Endothelial cell of hepatic sinusoid (primary cell): ENCODE measurements around the gene PCCA.
"Not testable (repeated sequence)": the region's sequence is repeated elsewhere in the genome, so short reads cannot be mapped to it uniquely, and the experiment has no call there.

Source experiments
- in situ Hi-C: cut with HindIII; loops from 2 replicates; pipeline ENCODE4 v1.10.0; 2017; ENCODE audit warnings: low sequenced_read_pairs

The PCCA gene

DNA sequence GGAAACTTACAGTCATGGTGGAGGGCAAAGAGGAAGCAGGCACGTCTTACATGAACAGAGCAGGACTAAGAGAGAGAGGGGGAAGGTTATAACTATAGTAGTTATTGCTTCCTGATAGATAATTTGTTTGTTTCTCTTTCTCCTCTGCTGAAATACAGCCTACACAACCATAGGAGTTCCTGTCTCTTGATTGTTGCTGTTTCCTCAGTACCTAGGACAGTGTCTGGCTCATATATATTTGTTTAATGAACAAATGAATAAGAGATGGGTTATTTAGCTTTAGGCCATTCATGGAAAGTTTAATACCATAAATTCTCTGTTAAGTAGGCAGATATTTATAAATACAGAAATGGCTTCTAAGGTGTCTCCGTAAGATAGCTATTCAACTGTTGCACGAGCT is 95.2 kb downstream of the PCCA start:
- in situ Hi-C loops, result no loop called here

DNA sequence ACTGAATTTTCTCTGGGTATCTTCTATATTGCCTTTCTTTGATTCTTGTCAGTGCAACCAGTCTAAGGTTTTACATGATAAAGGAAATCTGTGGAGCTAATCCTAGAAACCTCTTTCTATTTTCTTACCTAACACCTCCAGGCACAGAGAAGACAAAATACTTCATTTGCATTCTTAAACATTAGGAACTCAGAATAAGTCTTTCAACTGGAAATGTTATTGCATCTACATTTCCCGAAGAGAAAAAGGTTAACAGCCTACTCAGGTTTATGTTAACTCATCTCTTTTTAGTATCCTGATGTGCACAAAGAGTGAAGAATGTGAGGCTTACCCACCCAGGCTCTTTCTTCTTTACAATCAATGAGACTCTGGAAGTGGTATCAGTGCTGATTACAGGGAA is 106.7 kb downstream of the PCCA start:
- in situ Hi-C loops, result no loop called here

DNA sequence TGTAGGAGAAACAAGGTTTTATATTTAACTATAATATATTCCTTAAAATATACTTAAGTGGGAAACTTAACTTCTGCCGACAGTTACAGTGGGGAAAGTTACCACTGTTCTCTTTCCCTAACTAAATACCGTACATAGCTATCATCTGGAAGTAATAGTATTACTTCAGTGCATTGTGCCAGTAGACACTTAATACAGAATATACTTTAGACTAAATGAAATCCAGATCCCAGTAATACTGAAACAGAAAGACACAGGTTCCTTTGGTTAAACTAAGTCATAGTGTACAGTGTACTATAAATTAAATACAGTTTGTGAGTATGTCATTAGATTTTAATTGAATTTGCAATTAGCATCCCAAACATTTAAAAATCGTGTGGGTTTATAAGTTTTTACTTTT is 107.5 kb downstream of the PCCA start:
- in situ Hi-C loops, result no loop called here

DNA sequence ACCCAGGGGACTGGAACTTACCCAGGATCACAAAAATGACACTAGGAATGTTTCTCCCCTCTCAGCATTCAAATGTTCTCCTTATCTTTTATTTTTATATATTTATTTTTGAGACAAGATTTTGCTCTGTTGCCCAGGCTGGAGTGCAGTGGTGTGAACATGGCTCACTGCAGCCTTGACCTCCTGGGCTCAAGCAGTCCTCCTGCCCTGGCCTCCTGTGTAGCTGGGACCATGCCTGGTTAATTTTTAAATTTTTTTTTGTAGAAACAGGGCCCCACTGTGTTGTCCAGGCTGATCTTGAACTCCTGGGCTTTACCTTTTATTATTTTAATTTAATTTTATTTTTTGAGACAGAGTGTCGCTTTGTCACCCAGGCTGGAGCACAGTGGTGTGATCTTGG is 108.2 kb downstream of the PCCA start:
- in situ Hi-C loops, result no loop called here

DNA sequence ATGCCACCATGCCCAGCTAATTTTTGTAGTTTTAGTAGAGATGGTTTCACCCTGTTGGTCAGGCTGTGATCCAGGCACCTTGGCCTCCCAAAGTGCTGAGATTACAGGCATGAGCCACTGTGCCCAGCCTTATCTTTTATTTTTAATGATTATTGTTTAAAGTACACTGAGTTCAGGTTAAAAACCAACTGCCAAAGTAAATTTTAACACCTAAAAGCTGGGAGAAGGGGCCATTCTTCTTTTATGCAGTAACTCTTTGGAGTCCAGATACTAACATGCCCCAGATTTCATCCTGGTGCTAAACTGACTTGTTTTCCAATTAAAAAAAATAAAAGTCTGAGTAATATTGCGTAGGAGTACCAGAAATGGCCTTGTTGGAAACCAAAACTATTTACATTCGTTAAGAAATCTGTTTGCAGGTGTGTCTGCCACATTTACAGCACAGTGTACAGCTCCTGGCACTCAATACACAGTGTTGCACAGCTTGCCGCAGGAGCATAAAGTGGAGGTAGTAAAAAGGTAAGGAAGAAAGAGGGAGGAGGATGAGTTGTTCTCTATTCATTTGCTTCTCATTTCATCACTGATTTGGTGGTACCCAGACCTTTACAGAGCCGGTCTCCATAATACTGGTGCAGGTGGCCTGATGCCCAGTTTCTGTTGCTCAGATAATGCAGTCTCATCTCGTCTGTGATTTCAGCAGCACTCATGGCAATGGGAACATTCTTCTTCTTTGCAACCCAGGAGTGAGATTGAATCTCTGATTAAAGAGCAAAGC is 108.9 kb downstream of the PCCA start:
- in situ Hi-C loops, result no loop called here

DNA sequence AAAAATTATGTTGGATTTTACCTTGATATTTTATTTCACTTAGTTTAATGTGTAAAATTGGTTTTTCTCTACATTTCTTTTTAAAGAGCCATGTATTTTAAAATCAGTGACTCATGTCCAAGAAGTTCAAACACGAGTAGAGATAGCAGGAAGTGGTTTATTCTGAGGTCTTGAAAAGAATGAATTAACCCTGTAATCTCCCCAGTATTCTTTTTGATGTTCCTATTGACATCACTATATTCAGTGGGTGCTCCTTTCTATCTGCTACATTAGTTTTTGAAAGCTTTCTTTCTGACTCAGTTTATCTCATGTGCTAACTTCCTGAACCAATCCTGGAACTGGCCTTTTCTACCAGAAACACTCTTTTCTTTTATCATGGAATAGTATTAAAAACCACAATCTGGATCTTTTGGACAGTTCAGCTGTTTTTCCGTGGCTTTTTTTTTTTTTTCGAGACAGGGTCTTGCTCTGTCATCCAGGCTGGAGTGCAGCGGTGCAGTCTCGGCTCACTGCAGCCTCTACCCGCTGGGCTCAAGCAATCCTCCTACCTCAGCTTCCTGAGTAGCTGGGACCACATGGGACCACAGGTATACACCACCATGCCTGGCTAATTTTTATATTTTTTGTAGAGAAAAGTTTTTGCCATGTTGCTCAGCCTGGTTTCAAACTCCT is 114.9 kb downstream of the PCCA start:
- in situ Hi-C loops, result no loop called here

DNA sequence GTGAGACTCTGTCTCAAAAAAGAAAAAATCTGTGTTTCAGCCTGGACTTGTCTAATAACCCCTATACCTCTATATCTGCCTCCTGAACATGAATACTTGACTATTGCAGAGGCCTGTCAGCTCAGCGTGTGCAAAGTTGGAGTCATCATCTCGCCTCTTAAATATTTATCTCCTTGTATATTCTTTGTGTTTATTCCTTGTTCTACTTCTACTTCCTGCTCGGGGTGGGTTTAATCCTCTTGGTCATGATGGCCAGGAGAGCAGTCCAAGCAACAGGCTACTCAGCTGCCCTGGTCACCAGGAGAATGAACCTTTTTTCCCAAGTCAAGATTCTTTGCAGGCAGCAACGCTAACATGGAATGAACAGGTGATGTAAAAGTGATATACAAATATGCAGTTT is 119.1 kb downstream of the PCCA start:
- in situ Hi-C loops, result no loop called here

DNA sequence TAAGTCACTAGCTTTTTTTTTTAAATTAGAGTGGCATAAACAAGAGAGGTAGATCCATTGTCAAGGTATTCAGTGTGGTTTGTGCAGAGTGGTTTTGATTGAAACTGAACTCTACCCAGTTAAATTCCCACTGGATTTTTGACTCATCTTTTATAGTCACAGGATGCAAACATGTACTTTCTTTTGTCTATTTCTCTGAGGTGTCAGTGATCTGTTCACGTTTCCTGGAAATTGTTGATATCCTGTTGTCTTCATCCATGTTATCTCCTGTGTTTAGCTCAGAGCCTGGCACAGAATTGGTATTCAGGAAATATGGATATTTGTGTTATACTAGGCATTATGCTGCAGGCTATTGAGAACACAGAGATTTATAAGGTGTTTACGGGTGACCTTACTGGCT is 119.7 kb downstream of the PCCA start:
- in situ Hi-C loops, result no loop called here

DNA sequence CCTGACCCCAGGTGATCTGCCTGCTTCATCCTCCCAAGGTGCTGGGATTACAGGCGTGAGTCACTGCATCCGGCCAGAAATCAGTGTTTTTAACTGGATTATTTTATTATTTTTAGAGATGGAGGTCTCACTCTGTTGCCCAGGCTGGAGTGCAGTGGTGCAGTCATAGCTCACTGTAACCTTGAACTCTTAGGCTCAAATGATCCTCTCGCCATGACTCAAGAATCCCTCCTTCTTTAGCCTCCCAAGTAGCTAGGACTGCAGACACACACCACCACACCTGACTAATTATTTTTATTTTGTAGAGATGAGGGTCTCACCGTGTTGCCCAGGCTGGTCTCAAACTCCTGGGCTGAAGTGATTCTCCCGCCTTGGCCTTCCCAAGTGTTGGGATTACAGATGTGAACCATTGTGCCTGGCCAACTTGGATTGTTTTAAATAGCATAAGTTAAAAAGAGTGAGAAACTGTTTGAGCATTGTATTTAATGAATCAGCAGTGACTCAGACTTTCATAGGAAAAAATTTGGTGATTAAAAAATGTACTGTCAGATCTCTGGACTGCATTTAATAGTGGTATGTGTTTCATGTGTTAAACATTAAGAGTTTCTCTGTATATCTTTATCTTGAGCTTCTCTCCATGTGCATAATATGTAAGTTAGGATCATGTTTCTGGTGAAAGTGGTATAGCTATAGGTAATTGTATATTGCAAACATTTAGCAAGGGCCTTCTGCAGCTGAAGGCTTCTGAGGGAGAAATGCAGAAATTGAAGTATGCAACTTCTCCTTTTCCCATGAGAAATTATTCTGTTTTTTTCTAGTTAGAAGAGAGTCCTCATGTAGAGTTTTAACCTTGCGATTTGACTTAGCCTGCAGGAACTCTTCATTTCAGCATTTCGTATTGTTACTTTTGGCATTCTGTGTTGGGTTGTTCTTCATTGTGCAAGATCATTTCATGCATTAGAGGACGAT is 121.2 kb downstream of the PCCA start:
- in situ Hi-C loops, result no loop called here

DNA sequence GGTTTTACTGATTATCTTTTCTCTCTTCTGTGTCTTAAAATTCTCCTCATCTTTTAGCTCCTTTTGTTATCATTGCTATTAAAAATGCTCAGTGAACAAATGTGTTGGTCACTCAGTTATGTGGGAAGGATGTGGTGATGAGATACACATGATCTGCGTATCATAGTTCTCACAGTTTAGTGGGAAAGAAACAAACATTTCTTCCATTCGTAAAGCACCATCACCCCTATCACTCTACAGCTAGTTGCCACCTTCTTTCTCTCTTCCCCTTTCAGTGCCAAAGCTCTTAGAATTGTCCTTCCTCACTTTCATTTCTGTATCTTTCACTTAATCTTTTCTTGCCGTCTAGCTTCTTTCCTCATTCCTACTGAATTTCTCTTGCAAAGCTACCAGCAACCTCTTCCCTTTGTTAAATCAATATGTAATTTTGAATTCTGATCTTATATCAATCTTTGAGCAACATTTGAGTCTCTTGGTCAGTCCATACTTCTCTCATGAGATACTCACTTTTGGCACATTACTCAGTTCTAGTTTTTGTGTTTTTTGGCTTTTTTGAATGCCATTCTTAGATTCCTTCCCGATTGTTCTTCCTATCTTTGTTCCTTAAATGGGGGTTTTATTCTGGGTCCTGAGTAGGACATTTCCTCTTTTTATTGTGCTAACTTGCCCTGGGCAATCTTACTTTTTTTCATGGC is 122.3 kb downstream of the PCCA start:
- in situ Hi-C loops, result no loop called here

DNA sequence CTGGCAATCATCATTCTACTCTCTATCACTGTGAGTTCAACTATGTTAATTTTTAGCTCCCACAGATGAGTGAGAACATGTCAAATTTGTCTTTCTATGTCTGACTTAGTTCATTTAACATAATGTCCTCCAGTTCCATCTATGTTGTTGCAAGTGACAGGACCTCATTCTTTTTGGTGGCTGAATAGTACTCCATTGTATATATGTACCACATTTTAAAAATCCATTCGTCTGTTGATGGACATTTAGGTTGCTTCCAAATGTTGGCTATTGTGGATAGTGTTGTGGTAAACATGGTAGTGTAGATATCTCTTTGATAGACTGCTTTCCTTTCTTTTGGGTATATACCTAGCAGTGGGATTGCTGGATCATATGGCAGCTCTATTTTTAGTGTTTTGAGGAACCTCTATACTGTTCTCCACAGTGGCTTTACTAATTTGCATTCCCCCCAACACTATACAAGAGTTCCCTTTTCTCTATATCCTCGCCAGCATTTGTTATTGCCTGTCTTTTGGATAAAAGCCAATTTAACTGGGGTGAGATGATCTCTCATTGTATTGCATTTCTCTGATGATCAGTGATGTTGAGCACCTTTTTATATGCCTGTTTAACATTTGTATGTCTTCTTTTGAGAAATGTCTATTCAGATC is 124.1 kb downstream of the PCCA start:
- in situ Hi-C loops, result no loop called here

DNA sequence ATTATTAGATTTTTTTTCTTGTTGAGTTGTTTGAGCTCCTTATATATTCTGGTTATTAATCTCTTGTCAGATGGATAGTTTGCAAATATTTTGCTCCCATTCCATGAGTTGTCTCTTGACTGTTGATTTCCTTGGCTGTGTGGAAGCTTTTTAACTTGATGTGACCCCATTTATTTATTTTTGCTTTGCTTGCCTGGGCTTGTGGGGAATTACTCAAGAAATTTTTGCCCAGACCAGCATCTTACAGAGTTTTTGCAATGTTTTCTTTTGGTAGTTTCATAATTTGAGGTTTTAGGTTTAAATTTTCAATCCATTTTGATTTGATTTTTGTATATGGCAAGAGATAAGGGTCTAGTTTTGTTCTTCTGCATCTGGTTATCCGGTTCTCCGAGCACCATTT is 124.7 kb downstream of the PCCA start:
- in situ Hi-C loops, result no loop called here

DNA sequence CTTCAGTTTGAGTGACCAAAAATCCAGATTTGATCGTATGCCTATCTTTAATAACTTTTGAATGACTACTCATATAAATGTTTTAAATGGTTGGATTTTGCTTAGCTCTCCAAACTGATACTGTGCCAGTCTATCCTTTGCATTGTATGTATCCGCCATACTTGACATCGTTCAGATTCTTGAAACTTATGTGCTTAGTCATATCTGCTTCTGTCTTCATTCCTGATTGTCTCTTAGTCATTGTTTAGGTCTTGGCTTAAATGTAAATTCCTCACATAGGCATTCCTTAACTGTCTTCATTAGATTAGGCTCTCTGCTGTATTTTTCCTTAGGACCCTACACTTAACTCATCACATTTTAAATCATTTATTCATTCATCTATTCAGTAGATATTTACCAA is 126.0 kb downstream of the PCCA start:
- in situ Hi-C loops, result no loop called here

DNA sequence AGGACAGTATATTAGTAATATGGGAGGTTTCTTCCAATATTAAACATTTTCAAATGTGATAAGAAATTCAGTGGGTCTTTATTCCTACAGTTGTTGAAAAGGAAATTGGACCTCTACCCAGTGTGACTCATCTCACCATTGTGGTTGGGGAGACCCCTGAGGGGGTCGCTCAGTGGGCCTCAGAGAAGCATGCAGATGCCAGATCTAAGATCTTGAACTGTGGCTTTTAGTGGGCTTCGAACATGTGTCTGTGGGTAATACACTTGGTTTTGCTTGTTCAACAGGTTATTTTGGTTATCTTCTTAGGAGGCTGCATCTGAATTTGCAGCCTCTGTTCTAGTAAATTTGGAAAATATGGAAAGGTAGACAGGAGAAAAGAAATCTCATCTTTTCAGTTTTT is 132.3 kb downstream of the PCCA start:
- in situ Hi-C loops, result no loop called here

DNA sequence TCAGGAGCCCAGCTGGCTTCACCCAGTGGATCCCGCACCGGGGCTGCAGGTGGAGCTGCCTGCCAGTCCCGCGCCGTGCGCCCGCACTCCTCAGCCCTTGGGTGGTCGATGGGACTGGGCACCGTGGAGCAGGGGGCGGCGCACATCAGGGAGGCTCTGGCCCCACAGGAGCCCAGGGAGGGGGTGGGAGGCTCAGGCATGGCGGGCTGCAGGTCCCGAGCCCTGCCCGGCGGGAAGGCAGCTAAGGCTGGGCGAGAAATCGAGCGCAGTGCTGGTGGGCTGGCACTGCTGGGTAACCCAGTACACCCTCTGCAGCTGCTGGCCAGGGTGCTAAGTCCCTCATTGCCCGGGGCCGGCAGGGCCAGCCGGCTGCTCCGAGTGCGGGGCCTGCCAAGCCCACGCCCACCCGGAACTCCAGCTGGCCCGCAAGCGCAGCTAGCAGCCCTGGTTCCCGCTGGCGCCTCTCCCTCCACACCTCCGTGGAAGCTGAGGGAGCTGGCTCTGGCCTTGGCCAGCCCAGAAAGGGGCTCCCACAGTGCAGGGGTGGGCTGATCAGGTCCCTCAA is 135.2 kb downstream of the PCCA start:
- in situ Hi-C loops, result not testable (repeated sequence)

DNA sequence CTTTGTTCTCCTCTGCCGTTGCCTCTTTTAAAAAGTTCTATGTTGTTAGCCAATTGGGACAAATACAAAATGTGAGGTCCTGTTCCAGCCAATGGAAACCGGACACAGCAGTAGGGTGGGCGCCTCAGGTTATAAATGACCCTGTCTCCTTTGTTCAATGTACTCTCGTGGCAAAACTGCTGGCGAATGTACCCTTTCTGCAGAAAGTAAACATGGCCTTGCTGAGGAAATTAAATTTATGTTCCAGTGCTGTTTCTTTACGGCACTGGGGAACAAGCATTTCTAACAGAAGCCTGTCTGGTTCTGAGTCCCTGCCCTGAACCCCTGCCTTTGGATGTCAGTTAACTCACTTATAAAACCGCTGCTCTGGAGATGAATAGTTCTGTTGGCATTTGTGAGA is 140.7 kb downstream of the PCCA start:
- in situ Hi-C loops, result no loop called here

DNA sequence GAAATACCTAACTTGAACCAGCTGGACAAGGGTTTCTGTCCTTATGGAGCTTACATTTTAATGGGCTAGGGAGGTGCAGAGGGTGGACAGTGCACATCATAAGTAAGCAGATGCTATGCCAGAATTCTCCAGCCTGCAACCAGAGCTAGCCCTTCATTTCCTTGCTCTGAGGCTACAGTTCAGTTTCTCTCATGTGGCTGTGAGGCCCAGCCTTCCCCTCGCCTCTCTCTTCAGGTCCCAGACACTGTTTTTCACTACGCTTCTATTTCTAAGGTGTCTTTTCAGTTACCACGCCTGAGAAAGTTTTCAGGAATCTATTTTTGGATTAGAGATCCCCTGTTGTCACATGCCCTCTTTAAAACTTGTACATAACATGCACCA is 141.9 kb downstream of the PCCA start:
- in situ Hi-C loops, result no loop called here

DNA sequence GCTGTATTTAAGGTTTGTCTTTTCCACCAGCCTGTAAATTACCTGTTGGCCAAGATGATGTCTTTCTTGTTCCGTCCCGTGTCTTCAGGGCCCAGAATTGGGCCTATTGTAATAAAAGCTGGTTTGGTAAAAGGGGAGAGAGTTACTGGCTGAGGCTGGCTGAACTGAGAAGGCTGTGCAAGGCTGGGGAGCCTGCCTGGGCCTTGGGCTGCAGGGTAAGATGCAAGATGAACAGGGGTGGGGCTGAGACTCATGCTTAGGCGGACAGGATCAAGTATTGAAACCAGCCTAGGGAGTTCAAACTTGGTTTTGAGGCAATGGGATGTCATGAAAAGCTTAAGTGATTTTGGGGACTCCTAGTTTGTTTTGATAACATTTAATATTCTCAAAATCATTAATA is 142.3 kb downstream of the PCCA start:
- in situ Hi-C loops, result no loop called here

DNA sequence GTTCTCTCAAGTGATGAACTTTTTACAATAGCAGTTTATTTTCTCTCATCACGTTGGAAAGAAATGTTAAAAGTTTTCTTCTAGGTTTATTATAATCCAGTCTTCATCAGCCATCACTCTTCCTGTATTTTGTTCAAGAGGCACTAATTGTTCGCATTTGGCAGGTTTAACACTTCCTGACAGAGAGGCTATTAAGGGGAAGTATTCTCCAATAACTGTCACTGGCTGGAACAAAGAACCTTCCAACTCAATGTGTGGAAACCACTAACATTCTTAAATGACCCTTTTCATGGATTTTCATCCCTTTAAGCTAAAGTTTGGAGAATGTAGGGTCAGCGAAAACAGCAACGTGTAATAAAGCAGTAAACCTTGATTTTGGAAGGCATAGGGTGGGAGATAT is 145.1 kb downstream of the PCCA start:
- in situ Hi-C loops, result no loop called here

DNA sequence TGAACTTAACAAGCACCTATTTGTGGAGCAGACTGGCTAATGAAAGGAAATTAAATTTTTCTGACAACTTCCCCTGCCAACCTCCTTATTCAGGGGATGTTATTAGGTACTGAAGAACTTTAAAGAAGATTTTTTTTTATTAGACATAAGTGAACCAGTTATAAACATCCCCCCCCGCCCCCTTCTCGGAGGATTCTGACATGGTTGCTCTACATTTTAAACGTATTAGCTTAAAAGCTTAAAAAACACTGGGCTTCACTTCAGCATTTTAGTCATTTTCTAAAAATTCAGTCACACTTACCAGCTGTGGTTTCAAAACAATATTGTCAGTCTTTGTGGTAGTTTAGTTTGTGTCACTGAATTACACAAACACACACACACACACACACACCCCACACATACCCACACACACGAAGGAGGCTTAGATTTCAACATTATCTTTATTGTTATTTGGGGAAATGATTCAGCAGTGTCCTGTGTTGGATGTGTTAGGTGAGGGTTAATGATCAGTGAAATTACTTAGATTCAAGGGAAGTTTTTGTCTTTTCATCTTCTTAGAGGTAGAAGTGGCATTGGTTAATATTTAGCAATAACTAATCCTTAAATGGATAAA is 145.7 kb downstream of the PCCA start:
- in situ Hi-C loops, result loop anchor here (5.0 kb wide), 1 partner anchor 312 kb away; no protein-coding TSS in a partner anchor
